SU-DHL-6 (cell line): ENCODE data around the gene SH3RF3.

Experiments
- H2AFZ ChIP-seq: fragments of 200-600 bp; sonication (generic); 2 replicates; pipeline ENCODE4 v1.6.1; 2014; ENCODE audit warnings: low read depth, mild to moderate bottlenecking, moderate library complexity, mixed read lengths, antibody characterized with exemption, low read length; ENCODE audit not compliant: severe bottlenecking
- H3F3A ChIP-seq: fragments of 200-600 bp; shearing (Covaris generic); 2 replicates; pipeline ENCODE4 v1.6.0; 2016; ENCODE audit warnings: antibody characterized with exemption, mild to moderate bottlenecking; ENCODE audit not compliant: insufficient read depth
- H3K27ac ChIP-seq: fragments of 200-600 bp; sonication (generic); 2 replicates; pipeline ENCODE4 v1.5.1; 2016; ENCODE audit warnings: low read depth, mild to moderate bottlenecking, low read length, moderate library complexity, mixed read lengths
- H3K27me3 ChIP-seq: fragments of 200-600 bp; sonication (generic), shearing (Covaris generic); 2 replicates; pipeline ENCODE4 v1.6.0; 2014; ENCODE audit warnings: mild to moderate bottlenecking, low read length
- H3K36me3 ChIP-seq: fragments of 200-600 bp; sonication (generic); 2 replicates; pipeline ENCODE4 v1.6.1; 2014; ENCODE audit warnings: mild to moderate bottlenecking, low read length, mixed read lengths
- H3K4me2 ChIP-seq: fragments of 300-600, 200-600 bp; shearing (Covaris generic), sonication (generic); 2 replicates; pipeline ENCODE4 v1.6.0; 2014; ENCODE audit warnings: low read length, low read depth, mild to moderate bottlenecking; ENCODE audit not compliant: poor library complexity, severe bottlenecking
- H3K4me3 ChIP-seq: fragments of 200-600 bp; sonication (generic); 2 replicates; pipeline ENCODE4 v1.5.1; 2014; ENCODE audit warnings: antibody characterized with exemption, low read length, mild to moderate bottlenecking, mixed read lengths; ENCODE audit not compliant: insufficient read depth, poor library complexity, severe bottlenecking
- H3K79me2 ChIP-seq: fragments of 200-600 bp; sonication (generic); 2 replicates; pipeline ENCODE4 v1.6.1; 2014; ENCODE audit warnings: mild to moderate bottlenecking, low read length, moderate library complexity; ENCODE audit not compliant: insufficient read depth
- H3K9ac ChIP-seq: fragments of 200-600 bp; sonication (generic); 2 replicates; pipeline ENCODE4 v1.7.0; 2014; ENCODE audit warnings: mild to moderate bottlenecking, low read length
- H3K9me2 ChIP-seq: fragments of 200-600 bp; sonication (generic); replicated peaks from 2 replicates; pipeline ENCODE4 v1.6.1; 2014; ENCODE audit warnings: low read length; ENCODE audit not compliant: insufficient read depth
- H3K9me3 ChIP-seq: fragments of 200-600 bp; sonication (generic); 2 replicates; pipeline ENCODE4 v1.6.1; 2014; ENCODE audit warnings: low read length, mixed read lengths; ENCODE audit not compliant: insufficient read depth
- H4K20me1 ChIP-seq: fragments of 200-600 bp; sonication (generic); 2 replicates; pipeline ENCODE4 v1.6.1; 2014; ENCODE audit warnings: low read depth, mild to moderate bottlenecking, antibody characterized with exemption, low read length, moderate library complexity, mixed read lengths
- CTCF ChIP-seq: fragments of 200-600 bp; sonication (generic); IDR thresholded peaks from one replicate; pipeline ENCODE4 v1.5.1; 2017; ENCODE audit warnings: antibody characterized with exemption, mild to moderate bottlenecking, low read length, moderate library complexity; ENCODE audit not compliant: insufficient read depth, poor library complexity, severe bottlenecking
- EZH2phosphoT487 ChIP-seq: fragments of 200-600 bp; sonication (generic), shearing (Covaris generic); conservative IDR thresholded peaks from 2 replicates; pipeline ENCODE4 v1.6.1; 2018; ENCODE audit warnings: mild to moderate bottlenecking, antibody characterized with exemption, low read length, moderate library complexity, mixed read lengths

The SH3RF3 gene

GRCh38 chr2:109299536-109299935, 170.5 kb downstream of the SH3RF3 start:
- H3K27me3 ChIP-seq = no peaks in the 10 kb centered on the region
- no peaks in the 10 kb centered on the region for H3K36me3 ChIP-seq
- no peaks in the 10 kb centered on the region for H3K9me2 ChIP-seq
- no peak overlapping the region for H3K9ac ChIP-seq
- no peak overlapping the region for H3K4me3 ChIP-seq
- TF ChIP-seq EZH2phosphoT487 (no peak), CTCF (no peak)
- H3K79me2 ChIP-seq = no peaks in the 10 kb centered on the region
- H4K20me1 ChIP-seq = no peaks in the 10 kb centered on the region
- H2AFZ ChIP-seq = no peak overlapping the region
- H3F3A ChIP-seq = no peaks in the 10 kb centered on the region
- no peak overlapping the region for H3K27ac ChIP-seq
- H3K9me3 ChIP-seq = no peaks in the 10 kb centered on the region
- H3K4me2 ChIP-seq = no peak overlapping the region

DNA sequence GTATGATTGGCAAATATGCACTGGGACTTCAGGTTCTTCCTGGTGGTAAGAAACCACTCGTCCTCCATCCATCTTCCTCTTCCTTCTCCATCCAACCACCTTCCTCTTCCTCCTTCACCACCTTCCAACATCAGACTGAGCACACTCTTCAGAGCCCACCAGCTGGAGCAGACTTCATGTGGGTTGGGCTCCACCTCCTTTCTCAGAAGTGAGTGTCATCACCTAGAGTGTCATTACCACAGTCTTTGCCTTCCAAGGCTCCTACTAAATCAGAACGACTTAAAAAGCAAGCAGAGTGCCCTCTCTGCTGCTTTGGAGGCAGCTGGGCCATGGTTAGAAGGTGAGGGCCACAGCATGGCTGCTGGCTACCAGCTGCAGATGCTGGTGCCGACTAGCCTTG, 171.6 kb downstream of the SH3RF3 start:
- no peak overlapping the region for H3K9ac ChIP-seq
- H3K4me2 ChIP-seq = no peak overlapping the region
- no peaks in the 10 kb centered on the region for H3K9me3 ChIP-seq
- no peaks in the 10 kb centered on the region for H3F3A ChIP-seq
- H3K27me3 ChIP-seq = no peaks in the 10 kb centered on the region
- H4K20me1 ChIP-seq = no peaks in the 10 kb centered on the region
- no peak for TF ChIP-seq EZH2phosphoT487
- TF ChIP-seq CTCF = no peak
- no peak overlapping the region for H3K27ac ChIP-seq
- no peak overlapping the region for H3K4me3 ChIP-seq
- H3K79me2 ChIP-seq = no peaks in the 10 kb centered on the region
- no peaks in the 10 kb centered on the region for H3K9me2 ChIP-seq
- H2AFZ ChIP-seq = no peak overlapping the region
- H3K36me3 ChIP-seq = no peaks in the 10 kb centered on the region

GRCh38 chr2:109301746-109302145, 172.7 kb downstream of the SH3RF3 start:
- Histone ChIP-seq H3F3A (no peaks in the 10 kb centered on the region), H3K4me2 (no peak overlapping the region), H4K20me1 (no peaks in the 10 kb centered on the region), H3K27me3 (no peaks in the 10 kb centered on the region), H3K4me3 (no peak overlapping the region), H3K9me2 (no peaks in the 10 kb centered on the region), H3K9me3 (no peaks in the 10 kb centered on the region), H3K79me2 (no peaks in the 10 kb centered on the region), H2AFZ (no peak overlapping the region), H3K27ac (no peak overlapping the region), H3K36me3 (no peaks in the 10 kb centered on the region), H3K9ac (no peak overlapping the region)
- TF ChIP-seq CTCF (no peak), EZH2phosphoT487 (no peak)

GRCh38 chr2:109302319-109302718, 173.3 kb downstream of the SH3RF3 start:
- no peak for TF ChIP-seq CTCF
- no peak for TF ChIP-seq EZH2phosphoT487
- H3K9ac ChIP-seq = no peak overlapping the region
- H3K9me3 ChIP-seq = no peaks in the 10 kb centered on the region
- no peaks in the 10 kb centered on the region for H3K36me3 ChIP-seq
- H3K9me2 ChIP-seq = no peaks in the 10 kb centered on the region
- no peaks in the 10 kb centered on the region for H3F3A ChIP-seq
- H3K79me2 ChIP-seq = no peaks in the 10 kb centered on the region
- no peaks in the 10 kb centered on the region for H3K27me3 ChIP-seq
- no peak overlapping the region for H3K4me2 ChIP-seq
- no peak overlapping the region for H3K27ac ChIP-seq
- H4K20me1 ChIP-seq = no peaks in the 10 kb centered on the region
- H3K4me3 ChIP-seq = no peak overlapping the region
- no peak overlapping the region for H2AFZ ChIP-seq
